Smooth muscle cell (in vitro differentiated cells): ENCODE results near the gene RAB23. TPM values are rescaled to one million over a fixed set of nuclear protein-coding genes. Genes with fewer than 3 reads are reported as not detected.
"Not testable (repeated sequence)": the region's sequence is repeated elsewhere in the genome, so short reads cannot be mapped to it uniquely, and the experiment has no call there.

ENCODE experiments used
- DNase-seq: peaks from one replicate; lab custom pipeline; 2025; ENCODE audit not compliant: unreplicated experiment; lab: John Stamatoyannopoulos, UW
- H2AFZ ChIP-seq: fragments of 200-600 bp; sonication (generic); 2 replicates; pipeline ENCODE4 v1.6.0; 2016; ENCODE audit warnings: antibody characterized with exemption, low read depth, mild to moderate bottlenecking
- H3F3A ChIP-seq: fragments of 200-600 bp; sonication (generic); 2 replicates; pipeline ENCODE4 v1.6.0; 2017; ENCODE audit warnings: antibody characterized with exemption, low read depth
- H3K27ac ChIP-seq: fragments of 200-600 bp; sonication (generic); 2 replicates; pipeline ENCODE4 v1.5.1; 2016; ENCODE audit warnings: low read depth, mild to moderate bottlenecking
- H3K27me3 ChIP-seq: fragments of 200-600 bp; sonication (generic); 2 replicates; pipeline ENCODE4 v1.6.1; 2016; ENCODE audit warnings: low read depth, mild to moderate bottlenecking
- H3K36me3 ChIP-seq: fragments of 200-600 bp; sonication (generic); 2 replicates; pipeline ENCODE4 v1.5.1; 2016; ENCODE audit warnings: low read depth
- H3K4me1 ChIP-seq: fragments of 200-600 bp; sonication (generic); 2 replicates; pipeline ENCODE4 v1.5.1; 2016; ENCODE audit warnings: low read depth
- H3K4me2 ChIP-seq: fragments of 200-600 bp; sonication (generic); 2 replicates; pipeline ENCODE4 v1.6.0; 2016; ENCODE audit warnings: mild to moderate bottlenecking
- H3K4me3 ChIP-seq: fragments of 200-600 bp; sonication (generic); 2 replicates; pipeline ENCODE4 v1.5.1; 2016; ENCODE audit warnings: mild to moderate bottlenecking
- H3K79me2 ChIP-seq: fragments of 200-600 bp; sonication (generic); 2 replicates; pipeline ENCODE4 v1.6.0; 2016; ENCODE audit warnings: low read depth, mild to moderate bottlenecking
- H3K9ac ChIP-seq: fragments of 200-600 bp; sonication (generic); 2 replicates; pipeline ENCODE4 v1.6.0; 2016; ENCODE audit warnings: low read depth
- H3K9me3 ChIP-seq: fragments of 200-600 bp; sonication (generic); replicated peaks from 2 replicates; pipeline ENCODE4 v1.5.1; 2016; ENCODE audit warnings: low read depth
- H4K20me1 ChIP-seq: fragments of 200-600 bp; sonication (generic); 2 replicates; pipeline ENCODE4 v1.6.0; 2016; ENCODE audit warnings: low read depth
- WGBS: methylation state at CpG from one replicate; pipeline ENCODE4 v1.1.7; 2016; ENCODE audit warnings: low lambda C conversion rate; 5-methylcytosine and 5-hydroxymethylcytosine counted together
- polyA plus RNA-seq: library from polyadenylated mRNA; unstranded; fragments of >200 nt; fragmentation: Nextera tagmentation; extraction: Ambion mirVana; gene quantifications from 2 replicates; pipeline ENCODE4 v1.2.1, GENCODE V29; 2016
- total RNA-seq: library from RNA; depleted of rRNA; stranded (reverse); fragments of >200 nt; gene quantifications from 2 replicates; pipeline ENCODE4 v1.2.3, GENCODE V29; 2014
- TF ChIP-seq, protein P1 (sequence below): fragments of 200-600 bp; sonication (generic); IDR thresholded peaks from 2 replicates; pipeline ENCODE4 v1.5.1; 2017; ENCODE audit warnings: borderline replicate concordance, mild to moderate bottlenecking, antibody characterized with exemption; ENCODE audit not compliant: insufficient read depth, poor library complexity, severe bottlenecking

The RAB23 gene
- total and polyA plus RNA-seq, 2 experiments from 2014 or later, result 51.4 to 95.3 TPM

DNA sequence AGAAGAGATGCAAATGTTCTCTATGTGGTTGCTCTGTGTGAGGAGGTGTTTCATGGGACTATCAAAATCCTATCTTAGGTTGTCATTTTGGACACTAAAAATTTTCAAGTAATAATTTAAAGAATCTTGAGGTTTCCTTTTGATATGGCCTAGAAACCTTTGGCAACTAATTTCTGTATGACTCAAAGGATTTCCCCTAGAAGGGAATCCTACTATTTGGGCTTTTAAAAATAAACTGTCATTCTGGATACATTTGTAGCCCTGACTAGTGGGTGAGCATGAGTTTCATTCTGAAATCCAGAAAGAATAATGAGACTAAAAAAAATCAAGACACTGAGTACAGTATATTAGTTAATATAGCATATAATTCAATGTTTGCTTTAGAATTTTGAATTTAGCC lies 25.5 kb upstream of the RAB23 start:
- no peaks in the 10 kb centered on the region for H3K36me3 ChIP-seq
- TF ChIP-seq, protein P1, sequence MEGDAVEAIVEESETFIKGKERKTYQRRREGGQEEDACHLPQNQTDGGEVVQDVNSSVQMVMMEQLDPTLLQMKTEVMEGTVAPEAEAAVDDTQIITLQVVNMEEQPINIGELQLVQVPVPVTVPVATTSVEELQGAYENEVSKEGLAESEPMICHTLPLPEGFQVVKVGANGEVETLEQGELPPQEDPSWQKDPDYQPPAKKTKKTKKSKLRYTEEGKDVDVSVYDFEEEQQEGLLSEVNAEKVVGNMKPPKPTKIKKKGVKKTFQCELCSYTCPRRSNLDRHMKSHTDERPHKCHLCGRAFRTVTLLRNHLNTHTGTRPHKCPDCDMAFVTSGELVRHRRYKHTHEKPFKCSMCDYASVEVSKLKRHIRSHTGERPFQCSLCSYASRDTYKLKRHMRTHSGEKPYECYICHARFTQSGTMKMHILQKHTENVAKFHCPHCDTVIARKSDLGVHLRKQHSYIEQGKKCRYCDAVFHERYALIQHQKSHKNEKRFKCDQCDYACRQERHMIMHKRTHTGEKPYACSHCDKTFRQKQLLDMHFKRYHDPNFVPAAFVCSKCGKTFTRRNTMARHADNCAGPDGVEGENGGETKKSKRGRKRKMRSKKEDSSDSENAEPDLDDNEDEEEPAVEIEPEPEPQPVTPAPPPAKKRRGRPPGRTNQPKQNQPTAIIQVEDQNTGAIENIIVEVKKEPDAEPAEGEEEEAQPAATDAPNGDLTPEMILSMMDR, result no peak
- H4K20me1 ChIP-seq, result no peaks in the 10 kb centered on the region
- no peak overlapping the region for H2AFZ ChIP-seq
- no peak overlapping the region for H3K9ac ChIP-seq
- H3K4me1 ChIP-seq, result peaks cover under 1% of the 10 kb centered on the region
- H3K9me3 ChIP-seq, result no peaks in the 10 kb centered on the region
- no peak overlapping the region for H3K4me2 ChIP-seq
- DNase-seq, result no peak
- no peaks in the 10 kb centered on the region for H3F3A ChIP-seq
- H3K27me3 ChIP-seq, result no peaks in the 10 kb centered on the region
- no peaks in the 10 kb centered on the region for H3K79me2 ChIP-seq
- no peak overlapping the region for H3K27ac ChIP-seq
- no peak overlapping the region for H3K4me3 ChIP-seq

GRCh38 chr6:57246307-57246706 lies 24.2 kb upstream of the RAB23 start:
- no peak overlapping the region for H2AFZ ChIP-seq
- WGBS, result 93% methylated on average over 6 of the region's 6 CpGs
- no peaks in the 10 kb centered on the region for H3K9me3 ChIP-seq

DNA sequence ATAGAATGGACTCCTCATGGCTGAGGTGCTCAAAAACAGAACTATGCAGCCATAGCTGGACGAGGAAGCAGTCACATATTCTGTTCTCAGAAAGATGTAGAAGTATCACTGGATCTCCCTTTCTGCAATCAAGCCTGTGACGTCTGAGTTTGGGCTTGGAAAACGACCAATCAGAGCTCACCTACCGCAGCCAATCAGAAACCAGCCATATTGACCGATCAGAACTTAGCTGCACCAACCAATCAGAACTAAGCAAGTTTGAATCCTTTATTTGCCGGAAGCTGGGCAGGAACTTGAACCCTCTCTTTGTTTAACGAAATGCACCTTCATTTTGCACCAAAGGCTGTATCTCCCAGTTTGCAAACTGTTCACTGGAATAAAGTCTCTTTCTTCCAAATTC lies 21.8 kb upstream of the RAB23 start:
- no peak overlapping the region for H3K9ac ChIP-seq
- DNase-seq, result no peak
- no peaks in the 10 kb centered on the region for H3K36me3 ChIP-seq
- 91% methylated on average over 7 of the region's 7 CpGs for WGBS
- no peaks in the 10 kb centered on the region for H3K4me1 ChIP-seq
- no peaks in the 10 kb centered on the region for H3K9me3 ChIP-seq
- H3K79me2 ChIP-seq, result no peaks in the 10 kb centered on the region
- no peak overlapping the region for H3K4me3 ChIP-seq
- no peak overlapping the region for H3K4me2 ChIP-seq
- no peaks in the 10 kb centered on the region for H4K20me1 ChIP-seq
- no peak overlapping the region for H2AFZ ChIP-seq
- H3K27ac ChIP-seq, result no peak overlapping the region
- H3K27me3 ChIP-seq, result no peaks in the 10 kb centered on the region
- TF ChIP-seq, protein P1, result no peak
- H3F3A ChIP-seq, result no peaks in the 10 kb centered on the region

More at GRCh38 chr6:57246307-57246706, 24.2 kb upstream of the RAB23 start:
- TF ChIP-seq, protein P1, result no peak
- Histone ChIP-seq H3K4me2 (no peak overlapping the region), H3K4me3 (no peak overlapping the region), H3K79me2 (no peaks in the 10 kb centered on the region), H3K27me3 (no peaks in the 10 kb centered on the region), H3K27ac (no peak overlapping the region), H3K9ac (no peak overlapping the region), H3F3A (no peaks in the 10 kb centered on the region), H3K36me3 (no peaks in the 10 kb centered on the region), H3K4me1 (no peaks in the 10 kb centered on the region), H4K20me1 (no peaks in the 10 kb centered on the region)
- no peak for DNase-seq

GRCh38 chr6:57243526-57243925 lies 21.4 kb upstream of the RAB23 start:
- H3K9ac ChIP-seq, H3K27me3 ChIP-seq, H3K36me3 ChIP-seq, DNase-seq, H3K4me3 ChIP-seq, H3K4me1 ChIP-seq, H2AFZ ChIP-seq, H4K20me1 ChIP-seq, H3K27ac ChIP-seq, H3K79me2 ChIP-seq, H3K4me2 ChIP-seq, H3F3A ChIP-seq, H3K9me3 ChIP-seq: not testable (repeated sequence)
- 98% methylated on average over 13 of the region's 13 CpGs for WGBS
